GM12864 (cell line): ENCODE measurements around the gene CACNA2D1.

ENCODE experiments used
- DNase-seq: peaks from one replicate; pipeline ENCODE4 v3.0.0-alpha.2; 2011; ENCODE audit warnings: low read depth
- H3K4me3 ChIP-seq: 2 replicates; pipeline ENCODE4 v1.5.1; 2011; ENCODE audit warnings: mild to moderate bottlenecking, low read depth, low read length, control low read depth
- CTCF ChIP-seq: IDR thresholded peaks from 2 replicates; pipeline ENCODE4 v1.5.1; 2011; ENCODE audit warnings: low read depth, mild to moderate bottlenecking, moderate library complexity, low read length, control low read depth, inconsistent platforms; ENCODE audit errors: missing control alignments

Gene CACNA2D1

GRCh38 chr7:82331234-82331633 lies 112.3 kb downstream of the CACNA2D1 start:
- H3K4me3 ChIP-seq = no peak overlapping the region
- no peak for DNase-seq
- TF ChIP-seq CTCF = no peak

- DNase-seq = no peak
- no peak for TF ChIP-seq CTCF
Measured at GRCh38 chr7:82330706-82331215, 112.8 kb downstream of the CACNA2D1 start.

GRCh38 chr7:82327898-82328297 lies 115.7 kb downstream of the CACNA2D1 start:
- H3K4me3 ChIP-seq = no peak overlapping the region
- no peak for TF ChIP-seq CTCF
- no peak for DNase-seq

More at GRCh38 chr7:82330706-82331215, 112.8 kb downstream of the CACNA2D1 start:
- no peak overlapping the region for H3K4me3 ChIP-seq

GRCh38 chr7:82325416-82325815 lies 118.2 kb downstream of the CACNA2D1 start:
- TF ChIP-seq CTCF = no peak
- DNase-seq = no peak
- no peak overlapping the region for H3K4me3 ChIP-seq

GRCh38 chr7:82323806-82324205 lies 119.8 kb downstream of the CACNA2D1 start:
- no peak for TF ChIP-seq CTCF
- no peak for DNase-seq
- no peak overlapping the region for H3K4me3 ChIP-seq

- TF ChIP-seq CTCF = no peak
- no peak for DNase-seq
- H3K4me3 ChIP-seq = no peak overlapping the region
Measured at GRCh38 chr7:82319674-82320118, 123.9 kb downstream of the CACNA2D1 start.

GRCh38 chr7:82318786-82319185 lies 124.8 kb downstream of the CACNA2D1 start:
- H3K4me3 ChIP-seq = no peak overlapping the region
- no peak for TF ChIP-seq CTCF
- no peak for DNase-seq
